Measurements from ENCODE around the gene DOLK. TPM values are rescaled to one million over a fixed set of nuclear protein-coding genes. Genes with fewer than 3 reads are reported as not detected.
A peak's percentile ranks its signal among the peaks of the same experiment; 100 is the strongest.

The DOLK gene
- 10 to 100 TPM in 5 of 6 donors, 1 to 10 TPM in 1; 5.7 to 24.5 (median 12.3) TPM for total RNA-seq

- ATAC-seq (ENCODE audit: low FRiP score in 2 of 2) (peak; percentile 93 to 96), DNase-seq (peak; percentile 96 to 100)
- Histone ChIP-seq H3K4me1 (peaks cover 19 to 40% (median 26%) of the 10 kb centered on the region in 4 donors), H3K27ac (peak within 1 kb of the TSS; percentile 89 to 96 (median 92)), H3K27me3 (no peaks in the 10 kb centered on the region), H3K4me3 (peak within 1 kb of the TSS; percentile 65 to 89 (median 86)), H3K9me3 (no peaks in the 10 kb centered on the region), H3K36me3 (peaks cover 2 to 30% (median 9%) of the 10 kb centered on the region in 4 donors)
- WGBS, 2 donors: 0 to 1% methylated on average over 46 to 67 of the region's 86 CpGs
- TF ChIP-seq POLR2AphosphoS5 (IDR thresholded peaks at IDR 0.05) (peak; percentile 92 to 98), CTCF (IDR thresholded peaks at IDR 0.05) (peak in 1 of 6 experiments; percentile 24), EP300 (IDR thresholded peaks at IDR 0.05) (peak in 1 of 4 donors; percentile 62), POLR2A (IDR thresholded peaks at IDR 0.05) (peak in 3 of 4 donors; percentile 75 to 95 (median 85))
Observed at GRCh38 chr9:128947527-128948301, at the start of gene DOLK, which contains the start of gene NUP188. TSS of gene DOLK (minus strand) at chr9:128947603. CDS start at chr9:128947303, 300 bp downstream. TSS of gene NUP188 (plus strand) at chr9:128947699. CDS start at chr9:128947720, 21 bp downstream.

GRCh38 chr9:128995791-128996190, 48.4 kb upstream of the DOLK start:
- TF ChIP-seq POLR2AphosphoS5 (IDR thresholded peaks at IDR 0.05): no peak
- no peak for TF ChIP-seq EP300 (IDR thresholded peaks at IDR 0.05)
- no peak for TF ChIP-seq POLR2A (IDR thresholded peaks at IDR 0.05)
- TF ChIP-seq CTCF (IDR thresholded peaks at IDR 0.05): no peak
- Histone ChIP-seq H3K36me3 (peaks cover 34 to 99% (median 86%) of the 10 kb centered on the region in 4 donors), H3K4me1 (no peaks in the 10 kb centered on the region), H3K4me3 (no peak overlapping the region), H3K9me3 (no peaks in the 10 kb centered on the region), H3K27ac (no peak overlapping the region), H3K27me3 (no peaks in the 10 kb centered on the region)
- DNase-seq (no peak), ATAC-seq (ENCODE audit: low FRiP score in 2 of 2) (no peak)
- WGBS, 2 donors: 91 to 92% methylated on average over 5 of the region's 5 CpGs

- peaks cover 19 to 99% (median 82%) of the 10 kb centered on the region in 4 donors for H3K36me3 ChIP-seq
- TF ChIP-seq EP300 (IDR thresholded peaks at IDR 0.05) (no peak), CTCF (IDR thresholded peaks at IDR 0.05) (no peak), POLR2A (IDR thresholded peaks at IDR 0.05) (no peak), POLR2AphosphoS5 (IDR thresholded peaks at IDR 0.05) (no peak)
- ATAC-seq (ENCODE audit: low FRiP score in 2 of 2) (no peak), DNase-seq (no peak)
- H3K27ac ChIP-seq: no peak overlapping the region
- 86 to 99% methylated on average over 3 to 7 of the region's 7 CpGs for WGBS, 2 donors
- no peaks in the 10 kb centered on the region for H3K4me1 ChIP-seq
- no peaks in the 10 kb centered on the region for H3K9me3 ChIP-seq
- no peak overlapping the region for H3K4me3 ChIP-seq
- H3K27me3 ChIP-seq: no peaks in the 10 kb centered on the region
Observed at GRCh38 chr9:128992995-128993394, 45.6 kb upstream of the DOLK start.

GRCh38 chr9:128987805-128988204, 40.4 kb upstream of the DOLK start:
- ATAC-seq (ENCODE audit: low FRiP score in 2 of 2) (peak in 1 of 2 donors; percentile 26), DNase-seq (no peak)
- Histone ChIP-seq H3K4me3 (no peak overlapping the region), H3K27me3 (no peaks in the 10 kb centered on the region), H3K36me3 (peaks cover 28 to 99% (median 83%) of the 10 kb centered on the region in 4 donors), H3K27ac (no peak overlapping the region), H3K9me3 (no peaks in the 10 kb centered on the region), H3K4me1 (no peaks in the 10 kb centered on the region)
- 95% methylated on average over 5 of the region's 5 CpGs for WGBS, 2 donors
- TF ChIP-seq POLR2AphosphoS5 (IDR thresholded peaks at IDR 0.05): no peak

- WGBS, 2 donors: 94 to 97% methylated on average over 5 of the region's 5 CpGs
- Histone ChIP-seq H3K4me1 (no peaks in the 10 kb centered on the region), H3K27ac (no peak overlapping the region), H3K36me3 (peaks cover 39 to 100% (median 88%) of the 10 kb centered on the region in 4 donors), H3K27me3 (no peaks in the 10 kb centered on the region), H3K9me3 (no peaks in the 10 kb centered on the region), H3K4me3 (no peak overlapping the region)
- TF ChIP-seq POLR2A (IDR thresholded peaks at IDR 0.05) (no peak), EP300 (IDR thresholded peaks at IDR 0.05) (no peak), POLR2AphosphoS5 (IDR thresholded peaks at IDR 0.05) (no peak), CTCF (IDR thresholded peaks at IDR 0.05) (no peak)
- DNase-seq (no peak), ATAC-seq (ENCODE audit: low FRiP score in 2 of 2) (no peak)
Observed at GRCh38 chr9:128986671-128987070, 39.3 kb upstream of the DOLK start.
